Measurements from ENCODE around the gene HIF1A.

The HIF1A gene

GRCh38 chr14:61756135-61756534 lies 60.8 kb downstream of the HIF1A start:
- no peak for TF ChIP-seq CTCF (IDR thresholded peaks at IDR 0.05; ENCODE audit: extremely low read depth, missing control alignments)
- DNase-seq (ENCODE audit: low spot score) = no peak

- DNase-seq (ENCODE audit: low spot score) = no peak
- no peak for TF ChIP-seq CTCF (IDR thresholded peaks at IDR 0.05; ENCODE audit: extremely low read depth, missing control alignments)
Observed at GRCh38 chr14:61759878-61760277, 64.6 kb downstream of the HIF1A start.

- no peak for DNase-seq (ENCODE audit: low spot score)
Observed at GRCh38 chr14:61761557-61761956, 66.2 kb downstream of the HIF1A start.

GRCh38 chr14:61761959-61762786 lies 66.9 kb downstream of the HIF1A start, which contains the start of gene SNAPC1:
SNAPC1 (plus strand) TSS chr14:61762420; CDS start chr14:61762461, 41 bp downstream.
- TF ChIP-seq CTCF (IDR thresholded peaks at IDR 0.05; ENCODE audit: extremely low read depth, missing control alignments) = no peak
- peak; percentile 96 for DNase-seq (ENCODE audit: low spot score)

More at GRCh38 chr14:61761557-61761956, 66.2 kb downstream of the HIF1A start:
- TF ChIP-seq CTCF (IDR thresholded peaks at IDR 0.05; ENCODE audit: extremely low read depth, missing control alignments) = no peak

GRCh38 chr14:61764342-61765122 lies 69.2 kb downstream of the HIF1A start:
- no peak for TF ChIP-seq CTCF (IDR thresholded peaks at IDR 0.05; ENCODE audit: extremely low read depth, missing control alignments)
- DNase-seq (ENCODE audit: low spot score) = no peak

GRCh38 chr14:61765225-61765943 lies 70.1 kb downstream of the HIF1A start:
- no peak for DNase-seq (ENCODE audit: low spot score)
- TF ChIP-seq CTCF (IDR thresholded peaks at IDR 0.05; ENCODE audit: extremely low read depth, missing control alignments) = no peak
